ENCODE data around the gene LRTM2. TPM values are rescaled to one million over a fixed set of nuclear protein-coding genes. Genes with fewer than 3 reads are reported as not detected.

Gene LRTM2
- total and polyA plus RNA-seq, 12 donors, result 0.06 TPM; not detected in 11

- 41 to 54% (median 49%) methylated on average over 6 of the region's 6 CpGs for WGBS, 4 donors
- TF ChIP-seq POLR2A (IDR thresholded peaks at IDR 0.05), result no peak
- TF ChIP-seq CTCF (IDR thresholded peaks at IDR 0.05), result no peak
- DNase-seq, result no peak
- H3K9me3 ChIP-seq (replicated peaks in 1 of 3), result no peaks in the 10 kb centered on the region
- H3K4me3 ChIP-seq, result no peak overlapping the region
- H3K27ac ChIP-seq, result no peak overlapping the region
- H3K4me1 ChIP-seq (replicated peaks in 1 of 2), result no peaks in the 10 kb centered on the region
- no peaks in the 10 kb centered on the region for H3K36me3 ChIP-seq (replicated peaks in 1 of 2)
- H3K27me3 ChIP-seq, result peaks cover 36% of the 10 kb centered on the region
- intact Hi-C loops (cut with DNase I), result no loop called here
Measured at GRCh38 chr12:1819571-1819970, 794 bp upstream of the LRTM2 start.

DNA sequence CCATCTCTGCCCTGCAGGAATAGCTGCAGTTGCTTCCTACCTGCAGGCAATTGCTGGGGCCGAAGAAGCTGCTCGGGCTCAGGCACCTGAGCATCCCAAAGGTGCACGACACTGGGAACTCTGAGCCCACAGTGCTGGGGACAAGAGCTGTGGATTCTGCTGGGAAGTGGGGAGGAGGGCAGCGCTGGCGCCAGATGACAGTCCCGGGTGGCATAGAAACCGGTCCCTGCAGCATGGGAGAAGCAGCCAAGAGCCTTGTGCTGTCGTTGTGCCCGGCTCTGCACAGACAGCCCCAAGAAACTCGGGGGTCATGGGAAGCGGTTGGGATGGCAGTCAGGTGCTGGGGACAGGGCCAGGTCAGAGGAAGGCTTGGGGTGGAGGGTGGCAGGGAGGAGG, 529 bp downstream of the LRTM2 start:
- no peak for DNase-seq
- TF ChIP-seq POLR2A (IDR thresholded peaks at IDR 0.05) (no peak), CTCF (IDR thresholded peaks at IDR 0.05) (no peak)
- H3K4me1 ChIP-seq (replicated peaks in 1 of 2), result no peaks in the 10 kb centered on the region
- peaks cover 36% of the 10 kb centered on the region for H3K27me3 ChIP-seq
- no peaks in the 10 kb centered on the region for H3K36me3 ChIP-seq (replicated peaks in 1 of 2)
- H3K27ac ChIP-seq, result no peak overlapping the region
- intact Hi-C loops (cut with DNase I), result no loop called here
- 47 to 76% (median 70%) methylated on average over 5 to 11 of the region's 11 CpGs for WGBS, 4 donors
- no peaks in the 10 kb centered on the region for H3K9me3 ChIP-seq (replicated peaks in 1 of 3)
- H3K4me3 ChIP-seq, result no peak overlapping the region

DNA sequence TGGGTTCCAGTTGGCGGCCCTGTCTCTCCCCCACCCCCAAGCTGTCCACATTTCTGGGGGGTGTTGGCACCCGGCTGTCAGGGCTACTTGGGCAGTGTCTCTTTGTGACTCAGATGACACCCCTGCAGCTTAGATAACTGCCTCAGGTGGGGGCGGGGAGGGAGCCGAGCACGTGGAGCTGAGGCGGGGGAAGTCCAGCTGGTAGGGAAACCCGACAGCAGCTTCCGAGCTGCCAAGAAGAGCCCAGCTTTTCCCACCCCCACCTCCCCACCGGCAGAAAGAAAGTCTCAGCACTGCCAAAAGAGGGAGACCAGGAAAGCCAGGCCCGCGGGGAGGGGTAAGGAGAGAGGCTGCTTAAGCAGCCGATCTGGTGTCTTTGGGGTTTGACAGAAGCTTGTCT, 1.4 kb downstream of the LRTM2 start:
- Histone ChIP-seq H3K4me3 (no peak overlapping the region), H3K27me3 (peaks cover 36% of the 10 kb centered on the region), H3K36me3 (replicated peaks in 1 of 2) (no peaks in the 10 kb centered on the region), H3K27ac (no peak overlapping the region), H3K4me1 (replicated peaks in 1 of 2) (no peaks in the 10 kb centered on the region), H3K9me3 (replicated peaks in 1 of 3) (no peaks in the 10 kb centered on the region)
- intact Hi-C loops (cut with DNase I), result no loop called here
- no peak for DNase-seq
- TF ChIP-seq POLR2A (IDR thresholded peaks at IDR 0.05) (no peak), CTCF (IDR thresholded peaks at IDR 0.05) (no peak)
- WGBS, 4 donors, result 33 to 46% (median 41%) methylated on average over 8 to 12 of the region's 12 CpGs

DNA sequence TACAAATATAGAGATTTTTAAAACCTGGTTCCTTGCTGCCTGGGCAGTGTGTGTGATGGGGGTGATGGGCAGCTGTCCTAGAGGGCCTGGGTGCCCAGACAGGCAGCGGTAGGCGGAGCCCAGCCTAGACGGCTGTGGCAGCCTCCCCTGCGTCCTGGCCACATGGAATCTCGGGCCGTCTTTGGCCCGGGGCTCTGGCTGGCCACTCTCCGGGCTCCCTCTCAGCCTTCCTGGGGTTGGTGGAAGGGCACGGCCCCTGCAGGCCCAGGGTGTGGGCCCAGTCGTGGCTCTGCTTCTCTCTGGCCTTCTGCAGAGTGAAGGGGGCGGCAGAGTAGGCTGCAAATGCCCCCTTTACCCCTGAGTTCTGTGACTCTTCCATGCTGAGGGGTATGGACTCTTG, 2.3 kb downstream of the LRTM2 start:
- Histone ChIP-seq H3K4me3 (no peak overlapping the region), H3K36me3 (replicated peaks in 1 of 2) (no peaks in the 10 kb centered on the region), H3K4me1 (replicated peaks in 1 of 2) (no peaks in the 10 kb centered on the region), H3K9me3 (replicated peaks in 1 of 3) (no peaks in the 10 kb centered on the region), H3K27ac (no peak overlapping the region), H3K27me3 (peaks cover 36% of the 10 kb centered on the region)
- TF ChIP-seq POLR2A (IDR thresholded peaks at IDR 0.05) (no peak), CTCF (IDR thresholded peaks at IDR 0.05) (no peak)
- intact Hi-C loops (cut with DNase I), result no loop called here
- 70 to 82% (median 80%) methylated on average over 6 to 11 of the region's 11 CpGs for WGBS, 4 donors
- no peak for DNase-seq
